Fibroblast of villous mesenchyme (primary cell): ENCODE results near the gene IRF2. TPM values are rescaled to one million over a fixed set of nuclear protein-coding genes. Genes with fewer than 3 reads are reported as not detected.

ENCODE experiments used
- DNase-seq: peaks from one replicate; pipeline ENCODE4 v3.0.0-alpha.2; 2010; ENCODE audit warnings: low read depth
- H3K4me3 ChIP-seq: 2 replicates; pipeline ENCODE4 v1.5.1; 2011; ENCODE audit warnings: low read depth, mild to moderate bottlenecking, low read length
- total RNA-seq: library from RNA; depleted of rRNA; stranded (reverse); fragments of >200 nt; gene quantifications from 2 replicates; pipeline ENCODE4 v1.2.3, GENCODE V29; 2012
- TF ChIP-seq, protein P1 (sequence below): IDR thresholded peaks from 2 replicates; pipeline ENCODE4 v1.5.1; 2012; ENCODE audit warnings: low read depth, mild to moderate bottlenecking, low read length; ENCODE audit not compliant: insufficient read depth

Gene IRF2
- total RNA-seq, 1 donor, result 42.3 TPM

- H3K4me3 ChIP-seq, result no peak overlapping the region
- DNase-seq, result no peak
- TF ChIP-seq, protein P1, sequence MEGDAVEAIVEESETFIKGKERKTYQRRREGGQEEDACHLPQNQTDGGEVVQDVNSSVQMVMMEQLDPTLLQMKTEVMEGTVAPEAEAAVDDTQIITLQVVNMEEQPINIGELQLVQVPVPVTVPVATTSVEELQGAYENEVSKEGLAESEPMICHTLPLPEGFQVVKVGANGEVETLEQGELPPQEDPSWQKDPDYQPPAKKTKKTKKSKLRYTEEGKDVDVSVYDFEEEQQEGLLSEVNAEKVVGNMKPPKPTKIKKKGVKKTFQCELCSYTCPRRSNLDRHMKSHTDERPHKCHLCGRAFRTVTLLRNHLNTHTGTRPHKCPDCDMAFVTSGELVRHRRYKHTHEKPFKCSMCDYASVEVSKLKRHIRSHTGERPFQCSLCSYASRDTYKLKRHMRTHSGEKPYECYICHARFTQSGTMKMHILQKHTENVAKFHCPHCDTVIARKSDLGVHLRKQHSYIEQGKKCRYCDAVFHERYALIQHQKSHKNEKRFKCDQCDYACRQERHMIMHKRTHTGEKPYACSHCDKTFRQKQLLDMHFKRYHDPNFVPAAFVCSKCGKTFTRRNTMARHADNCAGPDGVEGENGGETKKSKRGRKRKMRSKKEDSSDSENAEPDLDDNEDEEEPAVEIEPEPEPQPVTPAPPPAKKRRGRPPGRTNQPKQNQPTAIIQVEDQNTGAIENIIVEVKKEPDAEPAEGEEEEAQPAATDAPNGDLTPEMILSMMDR, result no peak
Observed at GRCh38 chr4:184387351-184387750, 87.0 kb downstream of the IRF2 start.

GRCh38 chr4:184386271-184386781, 88.0 kb downstream of the IRF2 start:
- TF ChIP-seq, protein P1, result no peak
- H3K4me3 ChIP-seq, result no peak overlapping the region
- DNase-seq, result no peak

GRCh38 chr4:184385705-184386141, 88.6 kb downstream of the IRF2 start:
- DNase-seq, result no peak
- H3K4me3 ChIP-seq, result no peak overlapping the region
- TF ChIP-seq, protein P1, result no peak

DNA sequence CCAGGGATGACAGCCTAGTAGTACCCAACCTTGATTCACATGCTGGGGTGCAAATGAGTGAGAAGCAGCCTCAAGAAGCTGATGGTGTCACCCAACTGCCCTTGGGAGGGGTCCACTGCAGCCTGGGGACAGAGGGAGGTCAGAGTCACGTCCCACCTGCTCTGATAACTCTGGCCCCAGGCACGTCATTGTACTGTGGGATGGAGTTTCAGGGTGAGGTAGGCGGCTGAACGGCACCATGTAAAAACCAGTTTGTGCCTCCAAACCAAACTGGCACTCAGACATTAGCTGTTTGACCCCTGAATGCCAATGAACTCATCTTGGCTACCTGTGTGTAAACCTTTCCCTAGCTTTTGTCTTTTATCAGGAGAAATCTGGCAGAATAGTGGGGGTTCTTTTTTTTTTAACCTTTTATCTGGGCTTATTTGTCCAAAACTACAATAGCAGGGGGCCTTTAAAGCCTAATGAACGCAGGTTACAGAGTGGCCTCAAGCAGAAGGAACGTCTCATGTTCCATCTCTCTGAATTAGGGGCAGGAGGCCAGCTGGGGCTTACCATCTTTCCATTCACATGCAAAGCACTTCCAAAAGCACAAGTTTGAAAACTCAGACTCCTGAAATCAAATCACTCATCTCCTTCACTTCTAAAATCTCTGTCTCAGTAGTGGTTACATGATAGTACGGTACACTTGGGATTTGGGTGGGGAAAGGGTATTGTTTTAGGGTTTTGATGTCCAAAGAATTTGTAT, 89.4 kb downstream of the IRF2 start:
- DNase-seq, result no peak
- H3K4me3 ChIP-seq, result no peak overlapping the region
- TF ChIP-seq, protein P1, result no peak

DNA sequence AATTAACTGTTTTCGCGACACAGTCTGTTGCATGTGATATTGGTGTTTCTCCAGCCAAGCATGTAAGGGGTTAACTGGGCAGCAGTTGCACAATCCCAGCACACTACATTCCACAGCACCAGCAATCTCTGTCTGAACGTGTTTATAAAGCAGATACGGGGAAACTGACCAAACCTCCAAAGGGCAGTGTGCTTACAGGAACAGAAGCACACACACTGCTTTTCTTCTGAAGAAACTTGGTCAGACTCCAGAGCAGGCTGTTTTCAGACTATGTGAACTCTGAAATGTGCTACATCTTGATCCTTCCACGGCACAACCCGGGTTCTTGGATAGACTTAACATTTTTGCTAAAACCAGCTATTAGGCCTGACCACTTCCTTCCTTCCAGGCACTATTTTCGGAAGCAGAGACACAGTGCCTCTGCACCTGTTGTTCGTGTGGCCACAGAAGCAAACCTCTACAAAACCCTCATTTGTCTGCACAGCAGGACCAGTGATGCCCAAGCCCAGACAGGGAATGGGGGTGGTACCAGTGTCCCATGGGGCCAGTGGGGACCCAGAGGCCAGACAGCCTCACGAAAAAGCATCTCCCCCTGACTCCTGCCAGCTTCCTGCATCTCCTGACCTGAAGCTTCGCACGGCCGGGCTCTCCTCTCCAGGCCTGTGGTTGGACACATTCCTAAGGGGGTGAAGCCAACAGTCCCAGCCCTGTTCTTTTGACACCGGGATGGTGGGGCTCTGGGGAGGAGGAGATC, 90.1 kb downstream of the IRF2 start:
- DNase-seq, result peak; percentile 98
- TF ChIP-seq, protein P1, result no peak
- peak overlapping the region; percentile 46 for H3K4me3 ChIP-seq

DNA sequence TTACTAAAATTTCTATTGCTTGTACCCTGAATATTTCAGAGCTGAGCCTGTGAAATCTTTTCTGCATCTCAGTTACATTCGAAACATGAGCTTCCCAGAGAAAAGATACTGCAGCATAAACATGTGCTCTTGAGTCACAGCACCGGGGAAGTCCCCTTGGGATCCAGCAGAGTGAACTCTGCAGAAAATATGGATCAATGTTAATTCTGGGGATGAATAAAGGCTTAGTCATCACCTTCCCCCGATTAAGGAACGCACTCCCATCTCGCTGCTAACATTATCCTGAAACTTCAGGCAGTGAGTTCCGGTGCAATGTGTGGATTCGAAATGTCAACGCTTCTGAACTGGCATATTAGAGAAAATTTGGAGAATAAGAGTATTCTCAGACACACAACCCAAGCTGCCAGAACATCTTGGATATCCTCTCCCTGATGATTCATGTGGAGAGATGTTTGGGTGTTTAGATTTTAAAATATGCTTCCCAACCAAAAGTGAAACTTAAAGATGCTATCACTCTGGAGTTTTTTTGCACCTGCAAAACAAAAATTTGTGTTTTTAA, 90.8 kb downstream of the IRF2 start:
- peak overlapping the region; percentile 46 for H3K4me3 ChIP-seq
- TF ChIP-seq, protein P1, result no peak
- peak; percentile 97 for DNase-seq
